ENCODE results near the gene HJV. TPM values are rescaled to one million over a fixed set of nuclear protein-coding genes. Genes with fewer than 3 reads are reported as not detected.

Gene HJV
- total RNA-seq, 1 donor from 2014 or later = not detected

DNA sequence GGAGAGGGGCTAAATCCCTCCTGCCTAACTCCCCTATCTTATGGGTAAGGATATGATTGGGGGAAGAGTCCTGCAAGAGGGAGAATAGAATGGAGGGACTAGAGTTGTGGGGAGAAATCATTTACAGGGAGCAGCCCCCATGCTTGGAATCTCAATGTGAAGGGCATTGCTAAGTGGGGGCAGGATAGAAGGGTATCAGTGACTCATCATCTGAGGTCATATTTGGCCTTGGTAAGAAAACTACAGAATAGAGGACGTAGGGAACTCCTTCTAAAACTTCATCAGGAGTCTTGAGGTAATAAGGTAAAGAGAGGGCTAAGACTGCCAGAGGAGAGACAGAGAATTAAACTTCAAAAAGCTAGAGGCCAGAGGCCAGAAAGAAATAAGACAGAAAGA, 487 bp downstream of the HJV start:
- Mint-ChIP-seq H3K4me1 (ENCODE audit: unreplicated experiment) (no peaks in the 10 kb centered on the region), H3K27me3 (peaks cover 90% of the 10 kb centered on the region), H3K4me3 (no peak overlapping the region), H3K9me3 (no peaks in the 10 kb centered on the region), H3K27ac (no peak overlapping the region), H3K36me3 (peaks cover 4% of the 10 kb centered on the region)
- TF ChIP-seq, protein P1, sequence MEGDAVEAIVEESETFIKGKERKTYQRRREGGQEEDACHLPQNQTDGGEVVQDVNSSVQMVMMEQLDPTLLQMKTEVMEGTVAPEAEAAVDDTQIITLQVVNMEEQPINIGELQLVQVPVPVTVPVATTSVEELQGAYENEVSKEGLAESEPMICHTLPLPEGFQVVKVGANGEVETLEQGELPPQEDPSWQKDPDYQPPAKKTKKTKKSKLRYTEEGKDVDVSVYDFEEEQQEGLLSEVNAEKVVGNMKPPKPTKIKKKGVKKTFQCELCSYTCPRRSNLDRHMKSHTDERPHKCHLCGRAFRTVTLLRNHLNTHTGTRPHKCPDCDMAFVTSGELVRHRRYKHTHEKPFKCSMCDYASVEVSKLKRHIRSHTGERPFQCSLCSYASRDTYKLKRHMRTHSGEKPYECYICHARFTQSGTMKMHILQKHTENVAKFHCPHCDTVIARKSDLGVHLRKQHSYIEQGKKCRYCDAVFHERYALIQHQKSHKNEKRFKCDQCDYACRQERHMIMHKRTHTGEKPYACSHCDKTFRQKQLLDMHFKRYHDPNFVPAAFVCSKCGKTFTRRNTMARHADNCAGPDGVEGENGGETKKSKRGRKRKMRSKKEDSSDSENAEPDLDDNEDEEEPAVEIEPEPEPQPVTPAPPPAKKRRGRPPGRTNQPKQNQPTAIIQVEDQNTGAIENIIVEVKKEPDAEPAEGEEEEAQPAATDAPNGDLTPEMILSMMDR (conservative IDR thresholded peaks at IDR 0.05) = no peak
- DNase-seq (ENCODE audit: extremely low spot score, unreplicated experiment) = no peak

DNA sequence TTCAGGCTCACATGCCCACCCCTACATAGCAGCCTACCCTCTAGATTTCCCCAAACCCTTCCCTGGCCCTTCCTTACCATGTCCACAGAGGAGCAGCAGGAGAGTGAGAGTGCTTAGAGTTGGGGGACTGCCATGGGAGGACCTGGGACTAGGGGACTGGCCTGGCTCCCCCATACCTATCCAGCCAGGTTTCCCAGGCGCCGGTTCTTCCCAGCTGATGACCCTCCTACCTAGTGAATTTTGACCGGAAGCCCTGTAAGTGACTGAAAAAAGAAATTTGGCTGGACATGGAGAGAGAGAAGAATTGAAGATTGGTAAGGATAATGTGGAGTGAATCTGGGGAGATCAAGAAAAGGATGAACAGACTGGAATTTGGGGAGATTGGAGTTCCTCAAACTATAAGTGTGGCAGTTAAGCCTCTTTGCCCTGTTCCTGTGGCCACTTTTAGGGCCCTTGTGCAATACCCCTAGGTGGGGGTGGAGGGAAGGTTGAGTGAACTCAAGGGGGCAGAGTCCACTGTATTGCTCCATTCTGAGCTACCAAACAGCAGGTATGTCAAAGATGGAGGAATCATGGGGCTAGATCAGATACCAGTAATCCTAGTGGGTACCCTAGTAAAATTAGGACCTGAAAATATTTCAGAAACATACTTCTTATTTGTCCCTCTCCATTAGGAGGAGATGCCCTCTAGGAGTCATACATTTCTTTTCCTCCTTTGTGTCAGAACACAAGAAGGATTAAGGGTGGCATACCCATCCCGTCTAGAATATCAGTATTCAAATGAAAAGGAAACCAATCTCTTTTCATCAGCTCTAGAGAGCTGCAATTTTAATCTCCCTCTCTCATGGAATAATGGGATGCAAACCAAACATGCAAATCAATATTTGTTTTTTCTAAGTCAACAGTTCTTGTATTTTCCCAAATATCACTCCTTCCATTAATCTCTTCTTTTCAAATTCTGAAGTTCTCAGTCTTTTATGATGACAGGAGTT, 1.2 kb downstream of the HJV start:
- H3K36me3 Mint-ChIP-seq = peaks cover 4% of the 10 kb centered on the region
- no peak overlapping the region for H3K4me3 Mint-ChIP-seq
- H3K9me3 Mint-ChIP-seq = no peaks in the 10 kb centered on the region
- no peak for DNase-seq (ENCODE audit: extremely low spot score, unreplicated experiment)
- H3K4me1 Mint-ChIP-seq (ENCODE audit: unreplicated experiment) = no peaks in the 10 kb centered on the region
- TF ChIP-seq, protein P1 (conservative IDR thresholded peaks at IDR 0.05) = no peak
- H3K27ac Mint-ChIP-seq = no peak overlapping the region
- H3K27me3 Mint-ChIP-seq = peaks cover 90% of the 10 kb centered on the region

DNA sequence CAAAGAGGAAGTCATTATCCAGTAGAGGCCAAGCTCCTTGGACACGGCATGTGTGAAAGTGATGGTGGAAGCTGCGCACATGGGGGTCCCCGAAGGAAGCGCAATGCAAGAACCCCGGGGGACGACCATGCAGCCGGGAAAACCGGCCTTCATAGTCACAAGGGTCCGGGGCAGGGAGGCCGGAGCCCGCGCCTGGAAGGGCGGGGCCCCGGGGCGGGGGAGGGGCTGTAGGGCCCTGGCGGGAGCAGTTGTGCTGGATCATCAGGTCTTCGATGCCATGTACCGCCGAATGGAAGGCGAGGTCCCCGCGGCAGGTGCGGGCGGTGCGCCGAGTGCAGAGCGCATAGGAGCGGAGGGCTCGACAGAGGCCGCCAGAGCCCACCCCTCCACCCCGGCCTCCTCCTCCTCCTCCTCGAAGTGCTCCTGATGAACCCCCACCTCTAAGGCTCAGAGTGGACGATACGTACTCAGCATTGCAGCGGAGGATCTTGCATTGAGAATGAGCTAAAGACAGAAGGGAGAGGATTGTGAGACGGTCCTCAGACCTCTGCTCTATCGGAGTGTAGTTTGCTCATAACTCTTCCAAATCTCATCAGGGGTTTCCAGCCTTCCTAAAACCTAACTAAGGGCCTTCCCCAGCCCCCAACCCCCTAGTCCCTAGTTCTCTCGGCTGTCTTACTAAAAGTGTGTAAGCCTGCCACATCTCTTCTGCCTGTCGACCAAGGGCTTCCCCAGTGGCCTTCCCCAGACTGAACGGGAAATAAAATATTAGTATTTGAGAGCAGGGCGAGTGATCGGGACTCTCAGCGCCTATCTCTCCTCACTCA, 2.1 kb downstream of the HJV start:
- TF ChIP-seq, protein P1 (conservative IDR thresholded peaks at IDR 0.05) = no peak
- H3K27ac Mint-ChIP-seq = no peak overlapping the region
- H3K4me3 Mint-ChIP-seq = peak overlapping the region; percentile 25
- no peak for DNase-seq (ENCODE audit: extremely low spot score, unreplicated experiment)
- H3K36me3 Mint-ChIP-seq = peaks cover 4% of the 10 kb centered on the region
- H3K9me3 Mint-ChIP-seq = no peaks in the 10 kb centered on the region
- no peaks in the 10 kb centered on the region for H3K4me1 Mint-ChIP-seq (ENCODE audit: unreplicated experiment)
- peaks cover 88% of the 10 kb centered on the region for H3K27me3 Mint-ChIP-seq

DNA sequence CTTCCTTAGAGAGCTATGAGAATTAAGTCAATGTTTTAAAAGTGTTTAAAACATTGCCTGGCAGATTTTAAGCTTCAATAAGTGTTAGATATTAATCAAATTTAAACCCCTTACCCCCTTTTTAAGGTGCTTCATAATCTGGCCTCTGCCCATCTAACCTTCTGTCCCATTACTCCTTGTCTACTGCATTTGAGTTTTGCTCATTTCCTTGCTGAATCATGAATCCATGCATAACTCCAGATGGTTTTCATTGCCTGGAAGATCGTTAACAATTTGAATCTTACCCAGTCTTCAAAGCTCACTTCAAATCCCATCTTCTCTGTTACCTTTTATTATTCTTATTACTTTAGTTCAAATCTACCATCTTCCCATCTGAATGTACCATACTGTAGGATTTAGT, 4.6 kb downstream of the HJV start:
- peaks cover 74% of the 10 kb centered on the region for H3K27me3 Mint-ChIP-seq

DNA sequence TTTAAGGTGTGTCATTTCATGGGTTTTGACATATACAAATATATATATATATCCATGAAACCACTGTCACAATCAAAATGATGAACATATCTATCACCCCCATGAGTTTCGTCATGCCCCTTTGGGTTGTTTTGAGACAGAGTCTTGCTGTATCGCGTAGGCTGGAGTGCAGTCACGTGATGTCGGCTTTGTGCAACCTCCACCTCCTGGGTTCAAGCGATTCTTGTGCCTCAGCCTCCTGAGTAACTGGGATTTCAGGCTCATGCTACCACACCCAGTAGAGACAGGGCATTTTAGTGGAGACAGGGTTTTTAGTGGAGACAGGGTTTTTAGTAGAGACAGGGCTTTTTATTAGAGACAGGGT, 8.0 kb downstream of the HJV start:
- Mint-ChIP-seq H3K9me3 (no peaks in the 10 kb centered on the region), H3K4me1 (ENCODE audit: unreplicated experiment) (peaks cover 8% of the 10 kb centered on the region), H3K27ac (no peak overlapping the region), H3K27me3 (peaks cover 41% of the 10 kb centered on the region), H3K36me3 (no peaks in the 10 kb centered on the region), H3K4me3 (no peak overlapping the region)
- TF ChIP-seq, protein P1 (conservative IDR thresholded peaks at IDR 0.05) = no peak
- no peak for DNase-seq (ENCODE audit: extremely low spot score, unreplicated experiment)

More for the DNA sequence above, 4.6 kb downstream of the HJV start:
- H3K9me3 Mint-ChIP-seq = no peaks in the 10 kb centered on the region
- H3K4me3 Mint-ChIP-seq = no peak overlapping the region
- TF ChIP-seq, protein P1 (conservative IDR thresholded peaks at IDR 0.05) = no peak
- H3K27ac Mint-ChIP-seq = no peak overlapping the region
- peaks cover 8% of the 10 kb centered on the region for H3K4me1 Mint-ChIP-seq (ENCODE audit: unreplicated experiment)
- no peak for DNase-seq (ENCODE audit: extremely low spot score, unreplicated experiment)
- H3K36me3 Mint-ChIP-seq = peaks cover 4% of the 10 kb centered on the region

Data from type B pancreatic cell (in vitro differentiated cells).